NCI-H446 (cell line): ENCODE data around the gene WDR55.
"Not testable (repeated sequence)": the region's sequence is repeated elsewhere in the genome, so short reads cannot be mapped to it uniquely, and the experiment has no call there.

Experiments used
- DNase-seq, 2 experiments: peaks; one replicate each; lab custom pipeline; 2025; lab: John Stamatoyannopoulos, UW

The WDR55 gene

GRCh38 chr5:140711794-140712193 is 47.1 kb downstream of the WDR55 start:
- no peak for DNase-seq

GRCh38 chr5:140713562-140714094 is 48.9 kb downstream of the WDR55 start:
- DNase-seq = no peak

DNA sequence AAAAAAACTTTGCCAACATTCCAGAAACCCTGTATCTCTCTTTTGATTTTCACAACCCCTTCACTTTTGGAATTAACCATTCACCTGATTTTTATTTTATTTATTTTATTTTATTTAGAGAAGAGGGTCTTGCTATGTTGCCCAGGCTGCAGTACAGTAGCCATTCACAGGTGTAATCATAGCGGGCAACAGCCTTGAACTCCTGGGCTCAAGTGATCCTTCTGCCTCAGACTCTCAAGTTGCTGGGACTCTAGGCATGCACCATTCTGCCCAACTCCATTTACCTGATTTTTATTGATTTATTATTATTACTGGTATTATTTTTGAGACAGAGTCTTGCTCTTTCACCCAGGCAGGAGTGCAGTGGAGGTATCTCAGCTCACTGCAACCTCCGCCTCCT is 51.5 kb downstream of the WDR55 start:
- not testable (repeated sequence) for DNase-seq

GRCh38 chr5:140718266-140718592 is 53.5 kb downstream of the WDR55 start:
- DNase-seq = no peak

DNA sequence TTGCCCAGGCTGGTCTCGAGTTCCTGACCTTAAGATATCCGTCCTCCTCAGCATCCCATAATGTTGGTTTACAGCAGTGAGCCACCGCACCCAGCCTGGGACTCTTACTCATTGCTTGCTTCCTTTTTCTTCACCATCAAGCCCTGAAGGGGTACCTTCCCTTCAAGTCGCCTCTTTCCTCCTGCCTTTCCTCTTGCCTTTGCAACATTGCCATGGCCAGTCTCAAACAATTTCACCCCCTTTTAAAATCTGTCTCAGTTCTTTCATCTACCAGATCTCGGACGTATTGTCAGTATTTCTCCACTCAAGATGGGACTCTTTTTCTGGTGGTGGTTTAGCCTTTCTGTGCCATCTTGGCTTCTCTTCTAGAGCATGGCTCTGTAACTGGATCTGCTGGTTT is 56.0 kb downstream of the WDR55 start:
- DNase-seq = not testable (repeated sequence)

- not testable (repeated sequence) for DNase-seq
Measured at GRCh38 chr5:140721395-140721794, 56.7 kb downstream of the WDR55 start.
